ENCODE measurements around the gene DGCR8.

The DGCR8 gene

DNA sequence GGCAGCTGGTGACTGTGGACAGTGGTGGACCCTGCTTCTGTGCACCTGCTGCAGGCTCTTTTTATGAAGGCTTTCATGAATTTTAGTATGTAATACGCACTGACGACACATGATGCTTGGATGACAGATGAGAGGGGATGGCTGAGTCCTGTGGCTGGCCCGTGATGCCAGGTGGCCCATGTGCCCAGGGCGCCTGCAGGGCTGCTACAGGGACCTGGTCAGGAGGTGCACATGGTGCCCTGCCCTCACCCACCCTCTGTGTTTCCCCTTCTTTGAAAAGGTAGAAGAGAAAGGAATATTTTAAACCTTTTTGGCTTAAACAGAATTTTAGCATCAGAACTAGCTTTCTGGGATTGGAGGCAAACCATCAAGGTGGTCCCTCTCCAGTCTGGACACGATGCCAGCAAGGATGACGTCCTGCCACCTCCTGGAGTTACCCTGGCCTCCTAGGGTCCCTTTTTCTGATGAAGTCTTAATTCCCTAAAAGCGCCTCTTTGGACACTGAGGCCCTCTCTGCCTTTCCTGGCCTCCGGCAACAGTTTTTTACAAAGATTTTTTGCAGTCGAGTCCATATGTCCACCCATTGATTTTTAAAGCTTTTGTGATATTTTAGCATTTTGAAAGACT lies 30.4 kb downstream of the DGCR8 start:
- no peak for DNase-seq (ENCODE audit: low spot score)

DNA sequence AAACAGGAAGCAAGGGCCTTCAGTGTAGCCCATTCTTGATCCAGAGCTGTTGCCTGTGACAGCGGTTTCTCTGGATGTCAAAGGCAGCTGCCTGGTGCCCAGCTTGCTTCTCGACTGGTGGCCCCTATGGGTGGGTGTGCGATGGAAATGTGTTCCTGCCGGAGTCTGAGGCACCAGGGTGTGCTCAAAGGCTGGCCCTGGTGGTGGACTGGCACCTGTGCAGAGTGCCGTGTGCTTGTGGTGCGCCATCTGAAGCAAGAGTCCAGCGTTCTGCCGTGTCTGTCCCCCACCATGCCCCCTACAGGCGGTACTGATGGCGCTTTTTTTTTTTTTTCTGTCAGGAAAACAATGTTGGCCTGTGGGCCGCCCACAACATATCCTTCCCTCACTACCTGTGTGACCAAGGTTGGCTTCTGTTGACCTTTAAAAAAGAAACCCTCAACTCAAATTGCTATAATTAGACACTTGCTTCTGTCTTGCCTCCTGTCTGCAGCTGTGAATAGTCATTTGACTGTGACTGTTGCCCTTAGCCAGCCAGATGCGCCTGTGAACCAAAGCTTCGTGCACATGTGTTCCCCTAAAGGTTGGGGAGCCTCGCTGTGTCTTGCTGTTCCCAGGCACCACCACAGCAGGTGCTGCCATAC lies 31.1 kb downstream of the DGCR8 start:
- DNase-seq (ENCODE audit: low spot score), result peak; percentile 14

DNA sequence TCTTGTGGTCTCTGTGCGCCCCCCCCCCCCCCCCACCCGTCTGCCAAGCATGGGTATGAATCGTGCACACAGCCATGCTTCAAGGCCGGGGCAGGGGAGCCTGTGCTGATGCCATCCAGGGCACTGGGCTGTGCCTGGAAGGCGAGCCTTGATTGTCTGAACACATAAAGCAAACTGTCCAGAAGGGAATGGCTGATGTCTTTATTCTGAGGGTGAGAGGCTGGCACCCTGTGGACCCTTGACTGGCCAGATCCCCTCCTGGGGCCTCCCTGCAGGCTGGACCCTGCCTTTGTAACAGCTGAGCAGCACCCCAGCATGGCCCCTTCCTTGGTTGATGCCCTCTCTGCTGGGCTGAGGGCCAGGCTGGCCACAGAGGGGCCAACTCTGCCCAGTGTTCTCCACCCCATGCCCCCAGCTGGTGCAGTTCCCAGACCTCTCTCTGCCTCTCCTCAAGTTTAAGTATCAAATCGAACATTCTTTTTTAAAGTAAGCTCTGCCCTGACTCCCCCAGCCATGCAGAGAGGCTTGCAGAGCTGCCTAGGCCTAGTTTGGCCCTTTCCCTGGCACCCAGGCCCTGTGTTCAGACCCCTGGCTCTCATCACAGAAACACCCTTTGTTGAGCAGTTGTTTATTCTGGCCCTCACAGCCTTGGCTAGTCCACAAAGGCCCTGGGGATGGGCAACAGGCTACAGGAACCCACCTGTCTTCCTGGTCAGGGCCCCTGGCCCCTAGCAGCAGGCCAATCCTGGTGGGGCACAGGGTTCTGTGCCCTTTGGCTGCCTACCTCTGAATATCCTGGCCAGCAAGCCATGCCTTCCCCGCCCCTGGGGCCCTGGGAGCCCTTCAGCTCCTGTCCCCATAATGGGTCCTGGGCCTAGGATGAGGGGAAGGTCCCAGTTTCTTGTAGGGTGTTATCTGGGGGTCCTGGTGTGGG lies 31.9 kb downstream of the DGCR8 start:
- DNase-seq (ENCODE audit: low spot score), result no peak

DNA sequence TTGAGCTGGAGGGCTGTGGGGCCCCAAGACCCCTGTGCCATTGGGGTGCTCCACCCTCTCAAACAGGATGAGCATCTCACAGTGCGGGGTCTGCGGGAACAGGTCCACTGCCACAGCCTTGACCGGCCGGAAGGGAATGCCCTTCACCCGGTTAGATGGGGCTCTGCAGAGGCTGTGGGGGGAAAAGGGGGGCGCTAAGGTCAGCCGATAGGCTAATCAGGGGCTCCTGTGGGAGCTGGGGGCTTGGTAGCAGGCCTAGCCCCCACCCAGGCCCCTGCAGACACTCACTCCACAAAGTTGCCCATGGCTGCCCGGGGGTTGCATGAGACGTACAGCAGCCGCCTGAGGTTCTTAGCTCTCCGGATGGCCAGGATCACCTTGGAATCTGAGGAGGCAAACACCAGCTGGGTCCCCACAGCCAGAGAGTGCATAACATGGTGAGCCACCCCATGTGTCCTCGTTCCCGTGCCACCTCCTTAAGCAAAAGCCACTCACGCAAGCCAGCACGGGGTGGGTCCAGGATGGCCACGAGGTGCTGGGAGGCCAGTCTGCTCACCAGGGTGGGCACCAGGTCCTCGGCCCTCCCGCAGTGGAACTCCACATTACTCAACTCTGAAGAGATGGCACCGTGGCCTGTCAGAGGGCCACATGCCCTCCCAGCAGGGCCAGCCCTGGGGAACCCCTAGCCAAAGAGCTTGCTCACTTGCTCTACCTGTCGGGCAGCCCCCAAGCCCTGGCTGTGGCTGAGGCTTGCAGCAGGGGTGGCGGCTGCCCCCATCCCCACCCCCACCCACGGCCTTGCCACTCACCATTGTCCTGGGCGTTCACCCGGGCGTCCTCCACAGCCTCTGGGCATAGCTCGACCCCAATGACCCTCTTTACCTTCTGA lies 32.8 kb downstream of the DGCR8 start:
- DNase-seq (ENCODE audit: low spot score), result no peak

DNA sequence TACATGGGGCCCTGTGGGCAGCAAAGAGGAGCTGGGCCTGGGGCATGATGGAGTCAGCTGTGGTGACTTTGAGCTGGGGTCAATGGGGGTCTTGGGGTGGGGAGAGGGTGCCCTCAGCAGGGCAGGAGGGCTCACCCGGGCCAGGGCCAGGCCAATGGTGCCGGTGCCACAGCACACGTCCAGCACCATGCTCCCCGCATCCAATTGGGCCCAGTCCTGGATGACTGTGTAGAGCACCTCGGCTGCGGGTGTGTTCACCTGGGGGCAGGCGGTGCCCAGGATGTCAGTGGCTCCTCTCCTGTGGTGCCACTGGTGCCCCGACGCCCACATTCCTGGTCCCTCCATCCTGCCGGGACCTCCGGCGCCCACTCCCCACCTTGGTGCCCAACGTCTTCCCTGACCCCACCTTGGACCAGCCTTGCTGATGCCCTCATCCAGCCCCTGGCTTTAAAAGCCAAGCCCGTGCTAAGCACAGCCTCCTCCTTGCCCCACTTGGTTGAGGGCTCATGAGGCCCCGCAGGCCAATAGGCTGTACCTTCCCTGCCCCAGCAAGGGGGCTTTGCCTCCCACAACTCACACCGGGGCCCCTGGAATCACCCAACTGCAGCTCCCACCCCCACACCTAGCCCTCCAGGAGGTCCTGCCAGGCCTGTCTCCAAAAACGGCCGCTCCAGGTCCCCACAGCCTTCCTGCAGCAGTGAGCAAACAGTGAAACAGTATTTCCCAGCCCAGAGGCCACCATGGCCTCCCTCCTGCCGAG lies 33.7 kb downstream of the DGCR8 start:
- no peak for DNase-seq (ENCODE audit: low spot score)

DNA sequence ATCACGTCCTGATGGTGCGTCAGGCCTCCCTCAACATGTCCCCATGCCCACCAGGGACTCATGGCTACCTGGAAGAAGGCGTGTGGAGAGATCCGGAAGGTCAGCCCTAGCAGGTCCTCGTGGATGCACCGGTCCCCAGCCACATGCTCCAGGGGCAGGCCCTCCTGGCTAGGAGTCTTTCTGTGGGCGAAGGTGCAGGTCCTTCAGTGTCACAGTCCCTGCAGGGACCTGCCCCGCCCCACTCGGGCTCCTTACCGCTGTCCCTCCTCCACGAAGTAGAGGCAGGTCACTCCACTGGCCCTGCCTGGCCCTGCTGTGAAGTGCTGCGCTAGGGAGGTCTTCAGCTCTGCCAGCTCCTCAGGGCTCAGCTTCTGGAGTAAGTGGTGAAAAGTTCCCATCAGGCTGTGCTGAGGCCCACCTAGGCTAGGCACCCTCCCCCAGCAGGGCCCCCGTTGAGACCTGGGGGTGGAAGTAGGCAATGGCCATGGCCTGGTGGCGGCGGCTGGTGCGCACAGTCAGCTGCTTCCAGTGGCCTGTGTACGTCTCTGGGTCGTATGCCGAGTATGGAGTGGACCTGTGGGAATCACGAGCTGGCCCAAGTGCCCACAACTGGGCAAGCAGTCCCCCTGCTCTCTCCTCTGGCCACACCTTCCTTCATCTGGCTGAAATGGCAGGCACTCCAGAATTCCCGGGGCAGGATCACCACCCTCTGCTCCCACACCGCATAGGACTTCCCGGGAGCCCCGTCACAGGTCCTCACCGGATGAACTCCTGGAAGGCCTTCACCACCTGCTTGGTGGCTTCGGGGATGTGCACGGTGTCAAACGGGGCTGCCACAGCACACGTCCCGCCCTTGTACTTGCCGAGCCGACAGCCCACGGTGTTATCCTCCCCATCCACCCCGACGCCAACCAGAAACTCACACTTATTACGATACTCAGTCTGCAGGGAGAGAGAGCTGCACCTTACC lies 34.8 kb downstream of the DGCR8 start:
- DNase-seq (ENCODE audit: low spot score), result no peak

DNA sequence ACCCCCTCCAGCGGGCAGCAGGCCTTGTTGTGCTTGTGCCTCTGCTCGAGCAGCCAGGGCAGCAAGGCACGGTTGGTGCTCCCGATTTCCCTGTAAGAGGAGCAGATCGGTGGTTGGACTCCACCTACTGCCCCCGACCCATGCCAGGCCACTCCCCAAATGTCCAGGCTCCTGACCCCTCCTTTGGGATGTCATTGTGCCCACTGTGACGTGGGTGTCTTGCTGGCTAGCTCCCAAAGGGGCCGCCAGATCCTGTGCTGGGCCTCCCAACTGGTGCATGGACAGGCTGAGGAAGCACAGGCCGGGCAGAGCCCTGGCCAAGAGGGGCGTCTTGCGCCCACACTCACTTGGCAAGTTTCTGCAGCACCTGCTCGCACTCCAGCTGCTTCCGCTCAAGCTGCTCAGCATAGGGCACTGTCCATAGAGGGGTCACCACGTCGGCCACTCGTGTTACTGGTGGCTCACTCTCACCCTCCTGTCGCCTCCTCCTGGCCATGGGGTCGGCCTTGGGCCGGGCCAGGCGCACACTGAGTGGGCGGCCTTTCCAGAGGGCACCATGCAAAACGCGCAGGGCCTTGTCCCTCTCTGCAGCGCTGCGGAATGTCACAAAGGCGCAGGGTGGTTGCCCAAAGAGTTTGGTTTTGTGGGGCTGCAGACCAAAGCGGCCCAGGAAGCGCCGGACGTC lies 35.8 kb downstream of the DGCR8 start, which contains the start of gene RANBP1:
TSS of gene RANBP1 (plus strand) at position 414 of the 685 bp plus-strand sequence. CDS start at position 495, 81 bp downstream.
- no peak for DNase-seq (ENCODE audit: low spot score)

DNA sequence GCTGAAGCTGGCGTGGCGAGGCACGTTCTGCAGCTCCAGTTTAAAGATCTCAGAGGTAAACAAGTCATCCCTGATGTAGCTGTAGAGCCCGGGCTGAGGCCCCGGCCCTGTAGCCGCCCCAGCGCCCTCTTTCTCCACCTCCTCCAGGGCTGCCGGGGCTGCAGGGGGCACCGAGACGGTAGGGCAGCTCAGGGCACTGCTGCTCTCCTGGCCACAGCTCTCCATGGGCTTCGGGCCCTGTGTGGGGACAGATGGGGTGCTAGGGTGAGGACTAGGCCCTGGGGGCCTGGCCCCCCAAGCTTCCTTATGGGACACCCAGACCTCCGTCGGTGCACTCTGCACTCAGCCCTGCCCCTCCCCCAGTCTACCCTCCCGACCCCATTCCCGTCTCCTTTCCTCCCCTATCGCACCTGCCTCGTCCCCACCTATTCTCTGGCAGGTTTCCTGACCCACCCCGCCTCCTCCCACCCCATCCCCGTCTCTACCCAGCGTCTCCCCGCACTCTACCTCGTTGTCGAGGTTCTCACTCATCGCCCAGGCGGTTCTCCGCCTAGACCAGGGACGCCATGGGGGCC lies 36.4 kb downstream of the DGCR8 start:
- no peak for DNase-seq (ENCODE audit: low spot score)

DNA sequence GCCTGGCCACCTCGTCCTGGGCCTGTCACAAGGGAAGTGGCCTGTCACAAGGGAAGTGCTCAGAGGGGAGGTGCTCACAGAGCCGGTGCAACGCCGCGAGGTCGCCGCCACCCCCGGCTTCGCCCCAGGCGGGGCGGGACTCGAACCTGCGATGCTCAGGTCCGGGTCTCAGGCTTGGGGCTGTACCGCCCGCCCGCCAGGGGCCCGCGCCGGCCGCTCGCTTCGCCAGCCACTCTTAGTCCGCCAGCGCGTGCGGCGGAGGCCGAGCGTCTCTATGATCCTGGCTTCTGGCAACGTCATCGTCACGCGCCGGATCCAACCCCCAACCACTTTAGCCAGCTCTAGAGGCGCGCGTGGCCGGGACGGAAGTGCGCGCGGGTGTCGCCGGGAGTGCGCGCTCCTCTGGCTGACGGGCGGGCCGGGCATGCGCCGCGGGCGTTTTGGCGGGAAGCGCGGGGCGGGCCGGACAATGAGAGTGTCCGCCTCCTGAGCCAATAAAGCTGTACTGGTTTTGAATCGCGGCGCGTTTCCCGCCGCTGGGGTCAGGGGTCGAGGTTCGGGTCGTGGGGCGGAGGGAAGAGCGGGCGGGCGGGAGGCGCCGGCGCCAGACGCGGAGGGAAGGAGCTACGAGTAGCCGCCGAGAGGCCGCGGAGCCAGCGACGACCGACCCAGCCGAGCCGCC lies 37.1 kb downstream of the DGCR8 start, which contains the start of gene TRMT2A:
TSS of gene TRMT2A (minus strand) at position 276 of the 682 bp plus-strand sequence. CDS start 320 bp downstream, outside the sequence.
- peak; percentile 90 for DNase-seq (ENCODE audit: low spot score)

DNA sequence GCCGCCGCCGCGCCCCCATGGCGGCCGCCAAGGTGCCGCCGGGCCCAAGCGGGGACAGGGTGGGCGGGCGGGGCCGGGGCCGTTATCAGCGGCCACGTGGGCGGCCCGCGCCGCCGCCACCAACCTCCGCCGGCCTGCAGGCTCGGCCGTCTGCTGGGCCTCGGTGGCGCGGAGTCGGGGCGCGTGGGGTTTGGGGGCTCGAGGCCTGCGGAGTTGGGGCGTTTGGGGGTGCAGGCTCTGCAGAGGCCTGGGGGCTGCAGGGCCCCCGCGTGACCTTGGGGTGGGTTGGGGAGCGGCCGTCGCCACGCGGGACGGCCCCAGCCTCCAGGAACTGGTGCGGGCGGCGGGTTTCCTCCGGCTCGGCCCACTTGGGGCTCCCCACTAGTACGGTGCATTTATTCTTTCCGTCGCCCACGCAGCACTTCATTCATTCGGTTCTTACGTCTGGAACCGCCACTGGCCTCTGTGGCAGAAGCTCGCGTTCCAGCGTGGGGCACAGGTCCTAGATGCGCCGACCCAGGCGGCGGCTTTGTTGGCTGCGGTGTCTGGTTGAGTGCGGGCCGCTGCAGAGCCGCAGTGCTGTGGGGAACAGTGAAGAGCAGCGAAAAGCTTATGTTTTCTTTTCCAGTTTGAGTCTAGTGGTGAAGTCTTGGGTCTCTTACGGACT lies 37.7 kb downstream of the DGCR8 start:
- peak; percentile 36 for DNase-seq (ENCODE audit: low spot score)

DNA sequence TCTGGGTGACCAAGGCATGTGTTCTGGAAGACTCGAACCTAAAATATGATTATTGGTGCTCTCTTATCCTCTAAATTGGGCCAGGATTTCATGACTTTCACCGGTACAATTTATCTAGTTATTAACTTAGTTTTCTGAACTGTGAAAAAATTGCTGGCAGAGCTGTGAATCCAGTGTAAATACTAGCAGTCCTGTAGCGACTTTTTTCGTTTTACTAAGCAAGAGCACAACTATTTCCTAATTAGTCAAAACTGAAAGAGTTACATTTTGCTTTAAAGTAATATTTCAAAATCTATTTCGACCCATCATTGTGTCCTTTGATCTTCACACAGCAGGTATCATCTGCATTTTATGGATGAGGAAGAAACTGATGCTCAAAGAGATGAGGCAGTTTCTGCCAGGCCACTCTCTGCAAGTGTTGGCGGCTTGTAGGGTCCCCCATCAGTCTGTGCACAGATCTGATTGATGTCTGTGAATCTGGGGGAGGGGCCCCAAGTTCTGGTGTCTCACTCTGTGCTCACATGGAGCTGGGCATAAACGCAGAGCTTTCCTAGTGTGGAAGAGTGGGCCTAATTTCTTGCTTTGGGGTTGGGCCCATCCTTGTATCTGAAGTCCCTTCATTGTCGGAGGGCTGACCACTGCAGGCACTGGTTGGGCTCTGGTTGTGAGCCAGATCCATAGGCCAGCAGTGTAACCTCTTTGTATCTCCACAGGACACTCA lies 38.4 kb downstream of the DGCR8 start:
- DNase-seq (ENCODE audit: low spot score), result no peak

DNA sequence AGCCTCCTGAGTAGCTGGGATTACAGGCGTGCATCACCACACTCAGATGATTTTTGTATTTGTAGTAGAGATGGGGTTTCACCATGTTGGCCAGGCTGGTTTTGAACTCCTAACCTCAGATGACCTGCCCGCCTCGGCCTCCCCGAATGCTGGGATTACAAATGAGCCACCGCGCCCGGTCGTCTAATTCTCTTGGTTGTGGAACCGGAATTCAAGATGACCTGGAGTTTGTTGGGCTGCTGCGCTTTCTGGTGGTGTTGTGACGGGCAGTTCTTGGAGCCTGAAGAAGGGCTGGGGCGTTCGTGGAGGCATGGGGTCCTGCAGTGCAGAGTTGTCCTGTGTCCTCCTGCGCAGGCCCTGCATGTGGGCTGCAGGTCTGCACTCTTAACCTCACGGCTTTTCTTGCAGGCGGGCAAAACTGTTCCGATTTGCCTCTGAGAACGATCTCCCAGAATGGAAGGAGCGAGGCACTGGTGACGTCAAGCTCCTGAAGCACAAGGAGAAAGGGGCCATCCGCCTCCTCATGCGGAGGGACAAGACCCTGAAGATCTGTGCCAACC lies 41.9 kb downstream of the DGCR8 start:
- no peak for DNase-seq (ENCODE audit: low spot score)

DNA sequence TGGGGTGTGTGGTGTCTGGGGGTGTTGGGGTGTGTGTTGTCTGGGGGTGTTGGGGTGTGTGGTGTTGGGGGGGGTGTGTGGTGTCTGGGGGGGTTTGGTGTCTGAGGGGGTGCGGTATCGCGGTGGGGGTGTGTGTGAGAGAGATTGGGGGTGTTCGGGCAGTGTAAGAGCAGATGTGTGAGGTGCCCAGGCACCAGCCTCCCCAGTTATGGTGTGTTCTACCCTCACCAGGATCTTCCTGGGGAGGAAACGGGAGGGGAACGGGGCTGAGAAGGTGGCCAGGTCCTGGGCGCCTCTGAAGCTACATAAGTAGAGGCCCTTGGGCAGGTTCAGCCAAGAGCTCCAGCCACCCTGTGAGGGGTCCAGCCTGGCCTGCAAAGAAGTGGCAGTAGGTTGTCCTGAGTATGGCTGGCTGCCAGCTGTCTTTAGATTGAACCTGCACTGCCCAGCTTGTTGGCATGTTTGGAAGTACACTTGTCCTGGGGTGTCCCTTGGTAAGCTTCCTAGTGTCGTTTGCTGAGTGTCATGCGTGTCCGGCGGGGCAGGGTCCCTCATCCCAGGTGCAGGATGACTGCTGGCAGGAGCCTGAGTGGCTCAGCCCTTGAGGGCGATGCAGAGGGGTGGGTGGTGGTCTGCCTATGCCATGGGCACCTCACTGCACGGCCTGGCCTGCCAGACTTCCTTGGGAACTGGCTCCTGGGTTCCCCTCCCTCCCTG lies 43.5 kb downstream of the DGCR8 start:
- no peak for DNase-seq (ENCODE audit: low spot score)

DNA sequence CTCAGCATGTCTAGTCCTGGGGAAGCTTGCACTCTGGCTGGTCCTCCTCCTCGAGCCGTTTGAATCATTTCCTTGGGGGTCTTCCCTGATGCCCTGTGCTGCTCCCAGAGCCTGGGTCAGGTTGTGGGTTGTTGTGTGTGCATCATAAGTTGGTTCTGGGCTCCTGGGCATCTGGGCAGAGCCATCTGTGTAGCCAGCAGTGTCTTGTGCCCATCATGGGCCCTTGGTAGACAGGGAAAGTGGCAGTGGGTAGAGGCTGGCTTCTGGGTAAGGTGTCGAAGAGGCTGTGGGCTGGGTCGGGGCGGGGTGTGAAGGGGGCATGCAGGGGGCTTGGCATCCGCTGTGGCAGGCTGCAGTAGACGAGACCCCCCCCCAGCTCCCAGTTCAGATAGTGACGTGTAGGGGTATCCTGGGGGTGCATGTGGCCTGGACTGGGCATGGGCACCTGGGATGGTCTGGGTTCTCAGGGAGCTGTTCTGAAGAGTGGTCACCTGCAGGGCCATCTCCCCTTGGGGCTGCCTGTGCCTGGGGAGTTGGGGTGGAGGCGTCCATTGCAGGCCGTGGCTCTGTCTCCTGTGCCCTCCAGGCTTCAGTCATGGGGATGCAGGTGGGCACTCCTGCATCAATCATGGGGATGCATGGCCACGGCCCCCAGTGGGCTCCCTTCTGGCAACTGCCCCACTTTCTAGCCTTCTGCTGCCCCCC lies 44.2 kb downstream of the DGCR8 start:
- DNase-seq (ENCODE audit: low spot score), result no peak

Measured in hematopoietic multipotent progenitor cell treated with erythropoietin and hydrocortisone succinate and interleukin-3 and kit ligand, for 15 days (in vitro differentiated cells).